HG03460 (cell line): ENCODE results near the gene PIAS1.
"Not testable (repeated sequence)": the region's sequence is repeated elsewhere in the genome, so short reads cannot be mapped to it uniquely, and the experiment has no call there.

Source experiments
- ATAC-seq: cut with Tn5 transposase; IDR thresholded peaks from one replicate; pipeline ENCODE4 v1.9.1; 2021; ENCODE audit not compliant: unreplicated experiment

The PIAS1 gene

GRCh38 chr15:68211656-68212320 lies 157.7 kb downstream of the PIAS1 start:
- ATAC-seq: no peak

GRCh38 chr15:68213491-68213845 lies 159.4 kb downstream of the PIAS1 start:
- not testable (repeated sequence) for ATAC-seq

GRCh38 chr15:68213991-68214837 lies 160.1 kb downstream of the PIAS1 start:
- ATAC-seq: no peak

- no peak for ATAC-seq
These were observed 160.7 kb downstream of the PIAS1 start for GRCh38 chr15:68214838-68215254.

GRCh38 chr15:68217341-68217740 lies 163.2 kb downstream of the PIAS1 start:
- ATAC-seq: no peak

- ATAC-seq: no peak
These were observed 164.2 kb downstream of the PIAS1 start for GRCh38 chr15:68218331-68218730.

GRCh38 chr15:68218847-68219798 lies 165.0 kb downstream of the PIAS1 start:
- no peak for ATAC-seq

- ATAC-seq: no peak
These were observed 166.4 kb downstream of the PIAS1 start for GRCh38 chr15:68220489-68220888.

GRCh38 chr15:68220967-68221366 lies 166.9 kb downstream of the PIAS1 start:
- ATAC-seq: no peak

GRCh38 chr15:68221530-68222431 lies 167.7 kb downstream of the PIAS1 start:
- not testable (repeated sequence) for ATAC-seq

- ATAC-seq: not testable (repeated sequence)
These were observed 168.3 kb downstream of the PIAS1 start for GRCh38 chr15:68222432-68222743.

- ATAC-seq: no peak
These were observed 169.1 kb downstream of the PIAS1 start for GRCh38 chr15:68223171-68223570.

- ATAC-seq: no peak
These were observed 170.0 kb downstream of the PIAS1 start for GRCh38 chr15:68224108-68224507.

- no peak for ATAC-seq
These were observed 170.6 kb downstream of the PIAS1 start for GRCh38 chr15:68224546-68225250.

GRCh38 chr15:68225442-68225841 lies 171.3 kb downstream of the PIAS1 start:
- ATAC-seq: not testable (repeated sequence)

- ATAC-seq: no peak
These were observed 173.6 kb downstream of the PIAS1 start for GRCh38 chr15:68227643-68228142.

GRCh38 chr15:68228143-68228970 lies 174.2 kb downstream of the PIAS1 start:
- no peak for ATAC-seq

- peak; percentile 10 for ATAC-seq
These were observed 174.9 kb downstream of the PIAS1 start for GRCh38 chr15:68228971-68229385.
